ENCODE results near the gene ARID1A.

ARID1A gene

GRCh38 chr1:26752519-26752918, 56.7 kb downstream of the ARID1A start:
- TF ChIP-seq ZFX (IDR thresholded peaks at IDR 0.05) (no peak), CTCF (conservative IDR thresholded peaks at IDR 0.05) (no peak)
- H3K27ac ChIP-seq = no peak overlapping the region

- H3K27ac ChIP-seq = 0 out of 2 replicates have a peak overlapping the region, but pooled peaks have one; percentile 14
- TF ChIP-seq CTCF (conservative IDR thresholded peaks at IDR 0.05) (no peak), ZFX (IDR thresholded peaks at IDR 0.05) (no peak)
These were observed 58.5 kb downstream of the ARID1A start for GRCh38 chr1:26754086-26754874.

- TF ChIP-seq ZFX (IDR thresholded peaks at IDR 0.05) = no peak
- TF ChIP-seq CTCF (conservative IDR thresholded peaks at IDR 0.05) = no peak
- no peak overlapping the region for H3K27ac ChIP-seq
These were observed 62.5 kb downstream of the ARID1A start for GRCh38 chr1:26758358-26758757.

GRCh38 chr1:26759531-26759930, 63.7 kb downstream of the ARID1A start:
- no peak overlapping the region for H3K27ac ChIP-seq
- TF ChIP-seq CTCF (conservative IDR thresholded peaks at IDR 0.05) (no peak), ZFX (IDR thresholded peaks at IDR 0.05) (no peak)

GRCh38 chr1:26761217-26761616, 65.4 kb downstream of the ARID1A start:
- TF ChIP-seq ZFX (IDR thresholded peaks at IDR 0.05) (no peak), CTCF (conservative IDR thresholded peaks at IDR 0.05) (no peak)
- H3K27ac ChIP-seq = no peak overlapping the region

GRCh38 chr1:26767714-26768113, 71.9 kb downstream of the ARID1A start:
- no peak for TF ChIP-seq ZFX (IDR thresholded peaks at IDR 0.05)
- no peak for TF ChIP-seq CTCF (conservative IDR thresholded peaks at IDR 0.05)
- H3K27ac ChIP-seq = no peak overlapping the region

GRCh38 chr1:26768755-26769154, 72.9 kb downstream of the ARID1A start:
- no peak overlapping the region for H3K27ac ChIP-seq
- TF ChIP-seq CTCF (conservative IDR thresholded peaks at IDR 0.05) (no peak), ZFX (IDR thresholded peaks at IDR 0.05) (no peak)

Measured in C4-2B (cell line).